Stimulated activated naive CD8-positive, alpha-beta T cell treated with anti-CD3 and anti-CD28 coated beads, Interleukin-15, Interleukin-2, amounts not matched to agents 100 ng/mL and 50 ng/mL, for 24 hours (primary cell): ENCODE measurements around the gene NTN1.

Source experiments
- H3K27ac Mint-ChIP-seq: one replicate; pipeline ENCODE4 v1.8.0; 2021; ENCODE audit warnings: mild to moderate bottlenecking, mixed read lengths
- H3K27me3 Mint-ChIP-seq: one replicate; pipeline ENCODE4 v1.8.0; 2021; ENCODE audit warnings: mixed read lengths
- H3K36me3 Mint-ChIP-seq: one replicate; pipeline ENCODE4 v1.8.0; 2021; ENCODE audit warnings: low read depth, mixed read lengths
- H3K4me1 Mint-ChIP-seq: one replicate; pipeline ENCODE4 v1.8.0; 2021; ENCODE audit warnings: low read depth, mixed read lengths
- H3K4me3 Mint-ChIP-seq: one replicate; pipeline ENCODE4 v1.8.0; 2021; ENCODE audit warnings: mild to moderate bottlenecking, mixed read lengths
- H3K9me3 Mint-ChIP-seq: one replicate; pipeline ENCODE4 v1.8.0; 2021; ENCODE audit warnings: mixed read lengths

Gene NTN1

GRCh38 chr17:9219631-9220397 lies 198.5 kb downstream of the NTN1 start:
- Mint-ChIP-seq H3K4me1 (no peaks in the 10 kb centered on the region), H3K27me3 (no peaks in the 10 kb centered on the region), H3K27ac (no peak overlapping the region), H3K36me3 (peaks cover 7% of the 10 kb centered on the region), H3K9me3 (peaks cover 21% of the 10 kb centered on the region), H3K4me3 (no peak overlapping the region)

- H3K27ac Mint-ChIP-seq = no peak overlapping the region
- H3K36me3 Mint-ChIP-seq = peaks cover 2% of the 10 kb centered on the region
- H3K9me3 Mint-ChIP-seq = peaks cover 16% of the 10 kb centered on the region
- no peaks in the 10 kb centered on the region for H3K27me3 Mint-ChIP-seq
- H3K4me1 Mint-ChIP-seq = no peaks in the 10 kb centered on the region
- H3K4me3 Mint-ChIP-seq = no peak overlapping the region
Observed at GRCh38 chr17:9220398-9221146, 199.3 kb downstream of the NTN1 start.

GRCh38 chr17:9221147-9221921 lies 200.0 kb downstream of the NTN1 start:
- no peaks in the 10 kb centered on the region for H3K4me1 Mint-ChIP-seq
- peaks cover 9% of the 10 kb centered on the region for H3K9me3 Mint-ChIP-seq
- no peak overlapping the region for H3K27ac Mint-ChIP-seq
- no peaks in the 10 kb centered on the region for H3K36me3 Mint-ChIP-seq
- H3K27me3 Mint-ChIP-seq = no peaks in the 10 kb centered on the region
- H3K4me3 Mint-ChIP-seq = no peak overlapping the region

- no peak overlapping the region for H3K27ac Mint-ChIP-seq
- H3K27me3 Mint-ChIP-seq = no peaks in the 10 kb centered on the region
- peaks cover 8% of the 10 kb centered on the region for H3K9me3 Mint-ChIP-seq
- H3K36me3 Mint-ChIP-seq = no peaks in the 10 kb centered on the region
- H3K4me1 Mint-ChIP-seq = no peaks in the 10 kb centered on the region
- H3K4me3 Mint-ChIP-seq = no peak overlapping the region
Observed at GRCh38 chr17:9221922-9222180, 200.5 kb downstream of the NTN1 start.

GRCh38 chr17:9223531-9223930 lies 202.2 kb downstream of the NTN1 start:
- Mint-ChIP-seq H3K9me3 (no peaks in the 10 kb centered on the region), H3K4me3 (no peak overlapping the region), H3K4me1 (no peaks in the 10 kb centered on the region), H3K36me3 (no peaks in the 10 kb centered on the region), H3K27ac (no peak overlapping the region), H3K27me3 (no peaks in the 10 kb centered on the region)

- Mint-ChIP-seq H3K9me3 (no peaks in the 10 kb centered on the region), H3K27ac (no peak overlapping the region), H3K36me3 (no peaks in the 10 kb centered on the region), H3K4me1 (no peaks in the 10 kb centered on the region), H3K4me3 (no peak overlapping the region), H3K27me3 (peaks cover 2% of the 10 kb centered on the region)
Observed at GRCh38 chr17:9224485-9224884, 203.2 kb downstream of the NTN1 start.

- no peaks in the 10 kb centered on the region for H3K36me3 Mint-ChIP-seq
Observed at GRCh38 chr17:9225305-9226101, 204.2 kb downstream of the NTN1 start.

DNA sequence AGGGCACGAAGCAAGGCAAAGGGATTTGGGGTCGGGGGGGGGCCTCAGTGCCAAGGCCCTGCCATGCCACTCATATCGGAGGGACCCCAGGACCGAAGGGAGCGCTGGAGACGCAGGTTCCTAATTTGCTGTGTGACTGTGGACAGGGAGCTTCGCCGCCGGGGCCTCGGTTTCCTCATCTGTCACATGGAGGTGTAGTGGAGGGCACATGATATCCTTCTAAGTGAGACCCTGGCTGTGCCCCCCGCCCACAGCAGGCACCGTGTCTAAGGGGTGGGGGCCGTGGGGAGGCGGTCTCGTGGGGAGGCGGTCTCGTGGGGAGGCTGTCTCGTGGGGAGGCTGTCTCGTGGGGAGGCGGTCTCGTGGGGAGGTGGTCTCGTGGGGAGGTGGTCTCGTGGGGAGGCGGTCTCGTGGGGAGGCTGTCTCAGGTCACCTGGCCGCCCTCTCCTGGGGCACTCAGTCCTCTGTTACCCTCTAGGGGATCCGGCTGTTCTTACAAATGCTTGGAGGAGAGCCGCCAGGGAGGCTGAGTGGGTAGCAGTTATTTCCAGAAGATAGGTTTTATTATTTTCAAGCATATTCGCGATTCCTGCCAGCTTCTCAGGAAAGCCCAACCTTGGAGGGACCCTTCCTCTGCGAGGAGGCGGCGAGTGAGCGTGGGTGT lies 205.0 kb downstream of the NTN1 start:
- H3K9me3 Mint-ChIP-seq = no peaks in the 10 kb centered on the region
- peaks cover 3% of the 10 kb centered on the region for H3K27me3 Mint-ChIP-seq
- no peak overlapping the region for H3K4me3 Mint-ChIP-seq
- no peaks in the 10 kb centered on the region for H3K36me3 Mint-ChIP-seq
- H3K4me1 Mint-ChIP-seq = no peaks in the 10 kb centered on the region
- H3K27ac Mint-ChIP-seq = no peak overlapping the region

More at GRCh38 chr17:9225305-9226101, 204.2 kb downstream of the NTN1 start:
- Mint-ChIP-seq H3K27ac (no peak overlapping the region), H3K9me3 (no peaks in the 10 kb centered on the region), H3K4me3 (no peak overlapping the region), H3K4me1 (no peaks in the 10 kb centered on the region), H3K27me3 (peaks cover 3% of the 10 kb centered on the region)

DNA sequence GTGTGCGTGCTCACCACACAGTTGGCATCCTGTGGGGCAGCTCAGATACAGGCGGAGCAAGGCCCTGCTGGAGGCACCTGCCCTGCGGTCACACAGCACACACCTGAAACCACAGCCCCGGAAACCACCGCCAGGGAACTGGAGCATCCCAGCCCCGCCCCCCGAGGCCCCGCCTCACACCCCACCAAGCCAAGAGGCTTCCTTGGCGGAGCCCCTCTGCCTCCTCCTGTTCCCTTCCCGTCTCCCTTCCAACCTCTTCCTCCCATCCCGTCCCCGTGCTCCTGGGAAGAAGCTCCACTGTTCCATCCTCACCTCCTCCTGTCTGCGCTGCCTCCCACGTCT lies 205.5 kb downstream of the NTN1 start:
- no peak overlapping the region for H3K27ac Mint-ChIP-seq
- H3K36me3 Mint-ChIP-seq = no peaks in the 10 kb centered on the region
- H3K4me1 Mint-ChIP-seq = no peaks in the 10 kb centered on the region
- H3K27me3 Mint-ChIP-seq = peaks cover 3% of the 10 kb centered on the region
- H3K9me3 Mint-ChIP-seq = no peaks in the 10 kb centered on the region
- H3K4me3 Mint-ChIP-seq = no peak overlapping the region

- H3K27me3 Mint-ChIP-seq = peaks cover 3% of the 10 kb centered on the region
- no peaks in the 10 kb centered on the region for H3K9me3 Mint-ChIP-seq
- no peak overlapping the region for H3K4me3 Mint-ChIP-seq
- H3K36me3 Mint-ChIP-seq = no peaks in the 10 kb centered on the region
- H3K27ac Mint-ChIP-seq = no peak overlapping the region
- no peaks in the 10 kb centered on the region for H3K4me1 Mint-ChIP-seq
Observed at GRCh38 chr17:9227819-9228407, 206.6 kb downstream of the NTN1 start.

DNA sequence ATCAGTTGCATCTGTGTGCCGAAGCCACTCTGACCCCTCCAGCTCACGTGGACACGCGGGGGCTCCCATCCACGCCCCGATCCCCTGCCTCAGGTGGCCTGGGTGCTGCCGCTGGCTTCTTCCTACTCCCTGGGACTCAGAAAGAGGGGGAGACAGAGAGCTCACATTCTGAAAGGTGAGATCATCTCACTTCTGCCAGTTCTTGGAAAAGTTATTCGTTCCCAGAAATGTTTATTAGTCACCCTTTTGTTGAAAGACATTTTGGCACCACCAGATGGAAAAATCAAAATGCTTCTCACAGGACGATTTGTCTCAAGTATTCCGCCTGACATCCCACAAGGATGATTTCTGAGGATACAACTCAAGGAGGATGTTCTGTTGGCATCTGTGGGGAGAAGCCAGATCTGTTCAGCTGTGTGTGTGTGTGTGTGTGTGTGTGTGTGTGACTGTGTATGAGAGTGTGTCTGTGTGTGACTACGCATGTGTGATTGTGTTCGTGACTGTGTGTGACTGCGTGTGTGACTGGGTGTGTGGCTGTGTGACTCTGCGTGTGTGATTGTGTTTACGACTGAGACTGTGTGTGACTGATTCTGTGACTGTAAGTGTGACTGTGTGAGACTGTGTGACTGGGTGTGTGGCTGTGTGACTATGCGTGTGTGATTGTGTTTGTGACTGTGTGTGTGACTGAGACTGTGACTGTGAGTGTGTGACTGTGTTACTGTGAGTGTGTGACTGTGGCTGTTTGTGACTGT lies 207.3 kb downstream of the NTN1 start:
- Mint-ChIP-seq H3K9me3 (no peaks in the 10 kb centered on the region), H3K27ac (no peak overlapping the region), H3K4me3 (no peak overlapping the region), H3K27me3 (peaks cover 3% of the 10 kb centered on the region), H3K4me1 (no peaks in the 10 kb centered on the region), H3K36me3 (no peaks in the 10 kb centered on the region)

DNA sequence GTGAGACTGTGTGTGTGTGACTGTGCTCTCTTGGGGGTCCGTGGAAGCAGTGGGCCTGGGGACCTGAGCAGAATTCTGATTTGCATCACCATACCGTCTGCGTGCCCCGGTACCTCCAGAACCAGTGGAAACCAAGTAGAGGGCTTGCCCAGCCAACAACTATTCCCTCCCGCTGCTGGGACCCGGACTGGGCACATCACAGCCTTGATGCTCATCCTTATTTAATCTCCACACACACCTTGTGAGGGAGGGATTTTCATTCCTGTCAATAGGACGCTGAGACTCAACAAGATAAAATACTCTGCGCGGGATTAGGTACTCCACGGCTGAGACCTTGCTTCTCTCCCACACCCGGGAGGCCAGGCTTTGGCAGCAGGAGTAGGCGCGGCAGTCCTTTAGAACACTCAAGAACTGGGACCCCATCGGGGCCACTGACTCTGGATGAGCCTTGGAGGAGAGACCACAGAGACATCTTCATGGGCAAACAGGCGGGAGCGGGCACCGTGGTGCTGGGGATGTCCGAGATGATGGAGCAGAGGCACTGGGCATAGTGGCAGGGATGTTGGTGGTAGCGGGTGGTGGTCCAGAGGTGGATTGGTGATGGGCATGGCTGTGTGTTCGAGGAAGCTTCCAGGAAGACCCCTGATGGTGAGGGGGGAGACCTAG lies 208.0 kb downstream of the NTN1 start:
- no peak overlapping the region for H3K4me3 Mint-ChIP-seq
- no peaks in the 10 kb centered on the region for H3K9me3 Mint-ChIP-seq
- no peaks in the 10 kb centered on the region for H3K36me3 Mint-ChIP-seq
- no peak overlapping the region for H3K27ac Mint-ChIP-seq
- H3K4me1 Mint-ChIP-seq = no peaks in the 10 kb centered on the region
- peaks cover 3% of the 10 kb centered on the region for H3K27me3 Mint-ChIP-seq

DNA sequence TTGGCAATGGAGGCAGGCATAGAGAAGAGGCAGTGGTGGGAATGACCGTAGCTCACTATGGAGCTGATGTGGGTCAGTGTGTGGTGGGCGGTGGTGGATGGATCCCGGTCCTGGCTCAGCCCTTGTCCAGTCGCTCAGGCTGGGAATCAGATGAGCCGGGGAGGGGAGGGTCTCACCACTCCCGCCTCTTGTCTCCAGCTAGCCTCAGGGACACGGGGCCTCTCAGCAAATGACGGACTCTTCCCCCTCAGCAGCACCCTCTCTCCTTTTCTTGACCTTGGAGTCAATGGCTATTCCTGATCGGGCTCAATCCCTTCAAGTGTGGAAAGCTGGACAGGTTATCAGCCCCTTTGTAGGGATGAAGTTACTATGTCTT lies 208.5 kb downstream of the NTN1 start:
- Mint-ChIP-seq H3K4me3 (no peak overlapping the region), H3K27ac (no peak overlapping the region), H3K36me3 (no peaks in the 10 kb centered on the region), H3K4me1 (no peaks in the 10 kb centered on the region), H3K27me3 (peaks cover 3% of the 10 kb centered on the region), H3K9me3 (no peaks in the 10 kb centered on the region)
